Endometrial microvascular endothelial cells (primary cell): Measurements from ENCODE around the gene FHL2. TPM values are rescaled to one million over a fixed set of nuclear protein-coding genes. Genes with fewer than 3 reads are reported as not detected.

Source experiments
- in situ Hi-C: cut with HindIII; loops from 2 replicates; pipeline ENCODE4 v1.10.0; 2017; ENCODE audit warnings: low sequenced_read_pairs, low pct_unique_long_range_greater_than_20kb; ENCODE audit errors: inconsistent ontology term
- total RNA-seq: library from RNA; depleted of rRNA; stranded (reverse); fragments of >200 nt; gene quantifications from one replicate; pipeline ENCODE4 v1.2.3, GENCODE V29; 2015; ENCODE audit errors: inconsistent ontology term

The FHL2 gene
- 200 TPM for total RNA-seq

DNA sequence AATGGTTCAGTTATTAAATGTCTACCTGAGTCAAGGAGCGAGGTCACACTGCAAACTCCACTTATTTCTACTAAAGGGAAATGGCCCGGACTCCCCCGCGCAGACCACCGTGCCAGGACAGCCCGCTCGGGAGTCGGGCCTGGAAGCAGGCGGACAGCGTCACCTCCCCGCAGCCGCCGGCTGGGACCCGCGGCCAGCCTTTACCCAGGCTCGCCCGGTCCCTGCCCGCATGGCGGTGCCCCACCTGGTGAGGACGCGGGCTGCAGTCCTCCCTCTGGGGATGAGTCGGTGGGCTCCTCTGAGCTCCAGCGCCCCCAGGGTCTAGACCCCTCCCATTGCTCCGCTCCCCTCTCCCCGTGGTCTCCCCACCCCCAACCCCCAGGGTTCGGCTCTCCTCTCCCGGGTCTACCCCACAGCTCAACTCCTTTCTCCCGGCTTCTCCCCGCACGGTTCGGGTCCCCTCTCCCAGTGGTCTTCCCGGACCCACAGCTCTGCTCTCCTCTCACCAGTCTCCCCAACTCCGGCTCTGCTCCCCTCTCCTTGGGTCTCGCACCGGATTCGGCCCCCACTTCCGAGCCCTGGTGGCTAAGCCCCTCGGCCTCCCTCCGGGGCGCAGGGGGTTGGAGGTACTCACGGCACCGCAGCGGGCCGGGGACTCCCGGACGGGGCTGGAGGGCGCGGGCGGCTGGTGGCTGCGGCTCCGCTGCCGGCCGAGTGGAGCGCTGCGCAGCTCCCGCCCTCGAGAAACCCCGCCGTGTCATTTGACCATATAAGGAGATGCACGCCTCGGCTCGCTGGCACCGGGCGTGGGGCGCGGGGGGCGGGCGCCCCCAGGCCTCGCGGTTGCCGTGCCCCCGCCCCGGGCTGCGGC lies at the start of gene FHL2:
FHL2 (minus strand) TSS at position 716 of the 871 bp plus-strand sequence. CDS start 12,535 bp downstream, outside the sequence.
- in situ Hi-C loops: no loop called here

DNA sequence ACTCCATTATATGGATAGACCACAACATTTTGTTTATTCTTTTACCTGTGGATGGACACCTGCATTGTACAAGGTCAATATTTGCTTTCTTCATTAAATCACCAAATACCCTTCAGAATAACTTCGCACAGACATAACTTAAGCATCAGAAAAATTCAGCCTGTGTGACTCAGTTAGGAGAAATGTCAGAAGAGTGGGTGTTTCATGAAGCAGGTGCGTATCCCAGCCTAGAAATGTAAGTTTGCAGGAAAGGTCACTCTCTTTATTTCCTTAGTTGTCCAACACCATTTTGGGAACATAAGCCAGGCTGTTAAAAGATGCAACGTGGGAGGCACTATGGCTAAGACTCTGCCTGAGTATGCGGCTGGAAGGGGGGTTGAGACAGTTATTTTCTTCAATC lies 48.6 kb upstream of the FHL2 start:
- in situ Hi-C loops: no loop called here

GRCh38 chr2:105446501-105446900 lies 47.6 kb upstream of the FHL2 start:
- in situ Hi-C loops: no loop called here

GRCh38 chr2:105445976-105446375 lies 47.1 kb upstream of the FHL2 start:
- in situ Hi-C loops: no loop called here

- in situ Hi-C loops: no loop called here
Measured at GRCh38 chr2:105445498-105445897, 46.6 kb upstream of the FHL2 start.

DNA sequence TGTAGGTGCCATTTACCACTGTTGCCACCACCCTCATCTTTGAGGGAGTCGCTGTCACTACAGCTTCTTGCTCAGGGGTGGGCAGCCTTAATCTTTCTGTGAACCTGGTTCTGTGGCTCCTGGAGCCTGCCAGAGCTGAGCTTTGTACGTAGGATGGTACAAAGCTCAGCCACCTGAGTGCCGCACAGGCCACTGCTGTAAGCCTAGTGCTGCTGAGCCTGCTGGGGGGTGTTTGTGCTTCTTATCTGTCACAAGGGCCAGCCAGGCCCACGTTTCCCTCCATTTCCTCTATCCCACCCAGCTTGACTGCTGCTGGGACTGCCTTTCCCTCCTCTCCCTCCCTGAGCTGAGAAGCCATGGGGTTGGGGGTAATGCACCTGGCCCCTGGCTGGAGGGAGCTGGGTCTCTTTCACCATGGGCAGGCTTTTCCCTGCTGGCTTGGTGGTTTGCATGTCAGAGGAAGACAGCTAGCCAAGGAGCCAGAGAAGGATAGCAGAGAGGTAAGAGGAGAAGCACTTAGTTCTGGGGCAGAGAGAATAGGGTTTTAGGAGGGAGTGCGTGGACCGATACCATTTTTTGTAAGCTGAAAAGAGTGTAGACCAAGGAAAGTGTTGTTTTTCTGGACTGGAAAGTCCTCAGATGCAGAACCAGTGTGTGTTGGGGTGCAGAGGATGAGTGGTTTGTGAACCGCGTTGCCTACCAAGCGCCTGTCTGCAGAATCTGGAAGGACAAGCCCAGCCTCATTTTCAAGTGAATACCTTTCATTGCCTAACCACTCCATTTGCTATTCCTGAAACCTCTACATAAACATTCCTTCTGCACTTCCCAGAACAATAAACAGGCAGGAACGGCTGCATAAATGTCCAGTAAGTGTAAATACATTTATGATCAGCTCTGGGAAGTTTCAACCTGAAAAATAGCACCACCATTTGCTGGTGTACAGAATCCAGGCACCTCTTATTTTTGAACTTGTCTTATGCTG lies 45.1 kb upstream of the FHL2 start:
- in situ Hi-C loops: no loop called here

GRCh38 chr2:105442721-105443120 lies 43.9 kb upstream of the FHL2 start:
- in situ Hi-C loops: no loop called here

DNA sequence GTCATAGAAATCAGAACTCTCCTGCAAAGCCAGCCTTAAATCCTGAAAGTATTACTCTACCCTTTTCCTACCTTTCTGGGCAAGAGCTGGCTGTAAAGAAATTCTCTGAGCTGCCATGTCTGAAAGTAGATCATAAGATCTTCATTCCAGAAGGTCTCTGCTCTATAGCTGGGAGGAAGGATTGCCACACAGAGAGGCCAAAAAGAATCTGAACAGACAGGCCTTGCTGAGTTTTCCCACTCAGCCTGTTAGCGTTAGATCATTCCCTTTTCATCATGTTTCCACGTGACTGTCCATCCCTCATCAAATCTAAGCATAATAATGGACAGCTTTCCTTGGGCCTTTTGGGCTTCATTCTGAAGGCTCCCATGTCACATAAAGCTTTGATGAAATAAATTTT lies 43.2 kb upstream of the FHL2 start:
- in situ Hi-C loops: no loop called here

- in situ Hi-C loops: no loop called here
Measured at GRCh38 chr2:105439141-105439540, 40.3 kb upstream of the FHL2 start.

DNA sequence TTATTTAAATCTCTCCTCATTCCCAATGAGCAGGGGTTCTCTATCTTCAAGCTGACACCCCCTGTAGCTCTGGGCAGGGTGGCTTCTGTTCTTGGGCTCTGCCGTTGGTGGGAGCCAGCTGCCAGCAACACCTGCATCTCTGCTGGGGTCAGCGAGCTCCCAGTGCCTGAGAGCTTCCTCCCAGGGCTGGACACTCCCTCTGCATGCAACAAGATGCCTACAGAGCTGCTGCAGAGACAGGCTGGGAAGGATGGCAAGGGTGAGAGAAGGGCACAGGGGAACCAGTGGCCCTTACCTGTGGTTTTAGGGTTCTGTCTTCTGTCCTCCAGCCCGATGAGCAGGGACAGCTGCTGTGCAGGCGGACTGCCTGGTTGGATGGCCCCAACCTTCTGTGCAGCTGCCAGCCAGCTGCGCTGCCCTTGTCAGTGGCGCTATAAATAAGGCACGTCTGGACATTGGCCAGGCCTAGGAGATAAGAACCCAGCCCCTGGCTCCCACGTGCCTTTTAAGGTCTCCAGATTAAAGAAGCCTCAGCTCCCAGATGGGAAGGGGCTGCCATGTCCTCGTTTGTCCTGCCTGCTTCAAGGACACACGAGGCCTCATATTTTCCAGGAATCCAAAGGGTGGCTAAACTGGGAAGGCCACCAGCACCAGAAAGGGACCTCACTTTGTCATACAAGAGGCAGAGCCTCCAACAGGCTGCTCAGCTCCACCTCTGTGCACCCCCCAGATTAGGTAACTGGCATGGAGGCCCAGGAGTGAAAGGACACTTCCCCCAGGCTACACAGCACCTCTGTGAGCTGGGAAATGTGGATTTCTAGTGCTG lies 39.5 kb upstream of the FHL2 start:
- in situ Hi-C loops: no loop called here

DNA sequence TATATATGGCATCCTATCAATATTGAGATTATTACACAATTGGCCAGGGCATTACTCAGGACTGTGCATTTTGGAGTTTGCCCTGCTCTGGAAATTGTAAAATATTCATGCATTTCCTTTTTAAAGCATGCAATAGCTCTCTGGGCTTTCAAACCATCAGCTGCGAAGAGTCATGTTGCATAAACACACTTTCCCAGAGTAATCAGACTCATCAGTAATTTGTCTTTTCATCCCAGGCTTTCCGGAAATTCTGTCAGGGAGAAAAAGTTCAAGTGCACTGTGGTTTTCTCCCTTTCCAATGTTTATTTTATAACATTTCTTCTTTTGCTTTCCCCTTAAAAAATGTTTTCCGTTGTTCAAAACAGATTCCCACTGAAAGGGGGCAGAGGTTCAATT lies 38.9 kb upstream of the FHL2 start:
- in situ Hi-C loops: no loop called here

DNA sequence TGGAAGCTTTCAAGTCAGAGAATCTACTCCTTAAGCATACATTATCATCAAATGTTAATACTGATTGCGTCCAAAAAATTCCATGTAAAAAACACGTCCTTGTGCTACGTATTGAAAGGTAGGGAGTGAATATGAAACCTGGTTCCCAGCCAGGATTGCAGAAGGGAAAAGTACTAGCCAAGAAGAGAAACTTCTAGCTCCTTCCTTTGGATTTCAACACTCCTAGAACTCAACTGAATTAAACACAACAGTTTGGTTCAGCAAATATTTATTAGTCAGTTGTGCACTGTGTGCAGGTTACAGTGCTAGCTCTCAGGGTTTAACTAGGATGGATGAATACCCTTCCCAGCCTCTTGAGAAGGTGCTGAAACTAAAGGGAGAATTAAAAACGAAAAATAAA lies 33.9 kb upstream of the FHL2 start:
- in situ Hi-C loops: no loop called here

DNA sequence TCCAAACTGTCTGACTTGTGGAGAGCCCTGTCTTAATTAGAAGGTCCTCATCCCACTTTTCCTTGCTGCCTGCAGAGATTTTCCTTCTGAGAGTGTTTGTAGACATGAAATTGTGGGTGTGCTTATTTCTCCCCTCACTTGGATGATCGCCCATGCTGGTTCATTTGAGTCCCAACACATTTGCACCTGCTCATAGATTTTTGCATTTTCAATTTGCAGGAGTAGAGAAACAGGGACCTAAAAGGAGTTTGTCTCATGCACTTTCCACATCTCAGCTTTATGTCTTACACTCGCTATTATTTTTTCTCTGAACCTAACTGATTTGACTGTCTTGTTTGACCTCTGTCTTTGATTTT lies 33.2 kb upstream of the FHL2 start:
- in situ Hi-C loops: no loop called here

DNA sequence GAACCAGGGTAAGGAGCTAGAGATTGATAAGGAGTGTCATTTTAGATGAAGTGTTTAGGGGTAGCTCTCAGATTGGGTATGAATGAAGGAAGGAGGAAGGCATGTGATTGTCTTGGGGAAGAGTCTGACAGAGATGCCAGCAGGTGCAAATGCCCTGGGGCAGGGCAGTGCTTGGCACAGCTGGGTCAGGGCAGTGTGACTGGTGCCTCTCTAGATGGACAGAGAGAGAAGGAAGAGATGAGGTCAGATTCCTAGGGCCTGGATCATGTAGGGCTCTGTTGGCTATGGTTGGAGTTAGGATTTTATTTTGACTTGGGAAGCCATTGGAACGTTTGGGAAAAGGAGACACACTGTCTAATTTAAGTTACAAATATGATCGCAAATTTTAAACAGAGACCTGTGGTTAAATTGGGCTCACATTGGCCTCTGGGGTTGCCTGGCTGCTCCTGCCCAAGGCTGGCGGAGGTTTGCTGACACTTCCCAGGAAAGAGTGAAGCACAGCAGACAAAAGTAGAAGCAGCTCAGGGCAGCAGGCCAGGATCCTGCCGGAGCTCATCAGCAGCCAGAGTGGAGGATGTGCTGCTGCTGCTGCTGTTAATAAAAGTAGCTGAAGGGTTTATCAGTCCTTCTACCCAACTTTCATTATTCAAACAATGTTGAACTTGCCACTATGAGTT lies 32.7 kb upstream of the FHL2 start:
- in situ Hi-C loops: no loop called here

- in situ Hi-C loops: no loop called here
Measured at GRCh38 chr2:105428387-105429018, 29.7 kb upstream of the FHL2 start.

DNA sequence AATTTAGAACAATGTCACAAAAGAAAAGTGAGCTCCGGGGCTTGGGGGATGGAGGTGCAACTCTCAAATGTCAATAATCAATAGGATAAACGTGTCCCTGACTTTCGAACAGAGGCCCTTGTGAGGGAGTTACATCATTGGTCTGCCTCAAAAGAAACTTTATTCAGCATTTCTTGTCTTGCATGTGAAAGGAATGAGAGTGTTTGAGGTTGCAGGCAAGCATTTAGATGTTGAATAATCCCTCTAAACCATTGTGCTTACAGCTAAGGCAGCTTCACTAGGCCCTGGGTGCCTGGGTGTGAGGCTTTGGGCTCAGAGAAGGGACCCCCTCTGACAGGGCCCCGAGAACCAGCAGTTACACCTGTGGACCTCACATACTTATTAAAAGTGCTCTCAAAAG lies 28.6 kb upstream of the FHL2 start:
- in situ Hi-C loops: no loop called here

GRCh38 chr2:105426626-105427292 lies 27.9 kb upstream of the FHL2 start:
- in situ Hi-C loops: no loop called here
